HEK293 (cell line): ENCODE results near the gene SCFD2.
A peak's percentile ranks its signal among the peaks of the same experiment; 100 is the strongest.

Experiments
- CTCF ChIA-PET: fragments of 350-600 bp; formaldehyde crosslinking; extraction: SDS; loops from one replicate; lab custom pipeline; 2021; ENCODE audit warnings: antibody characterized with exemption; lab: Yijun Ruan, JAX
- POLR2A ChIA-PET: fragments of 300-600 bp; formaldehyde crosslinking; extraction: SDS; loops from one replicate; lab custom pipeline; 2020; ENCODE audit warnings: antibody characterized with exemption, inconsistent platforms; lab: Yijun Ruan, JAX
- H3K27ac ChIP-seq: fragments of 200-500 bp; sonication (Bioruptor generic); 2 replicates; pipeline ENCODE4 v1.5.1; 2014; ENCODE audit warnings: low read depth, low read length, control low read depth, inconsistent platforms; ENCODE audit errors: extremely low read depth
- H3K36me3 ChIP-seq, 2 experiments: fragments of 200-500 bp in 1 of 2; sonication (Bioruptor generic) in 1 of 2; 1 replicate in 1 of 2; 2 replicates in 1 of 2; pipeline ENCODE4 v1.5.1; 2014 to 2017; ENCODE audit warnings: inconsistent platforms in 2 of 2, low read length in 2 of 2; ENCODE audit not compliant: control insufficient read depth in 2 of 2, insufficient read depth in 1 of 2
- H3K4me1 ChIP-seq: fragments of 200-500 bp; sonication (Bioruptor generic); 2 replicates; pipeline ENCODE4 v1.5.1; 2014; ENCODE audit warnings: mild to moderate bottlenecking, low read length, inconsistent platforms; ENCODE audit not compliant: control insufficient read depth, insufficient read depth
- H3K4me3 ChIP-seq: 2 replicates; pipeline ENCODE4 v1.5.1; 2011; ENCODE audit warnings: low read depth, mild to moderate bottlenecking, control low read depth, low read length, moderate library complexity
- H3K9me3 ChIP-seq: fragments of 200-500 bp; sonication (Bioruptor generic); 2 replicates; pipeline ENCODE4 v1.5.1; 2014; ENCODE audit warnings: low read depth, low read length, inconsistent platforms; ENCODE audit not compliant: control insufficient read depth, insufficient read depth
- OSR2 ChIP-seq: fragments of 450-650 bp; formaldehyde crosslinking; IDR thresholded peaks from 2 replicates; pipeline ENCODE4 v1.5.1; 2016; ENCODE audit warnings: missing biosample characterization, missing genetic modification characterization
- SP3 ChIP-seq: fragments of 450-650 bp; formaldehyde crosslinking; IDR thresholded peaks from 2 replicates; pipeline ENCODE4 v1.5.1; 2016; ENCODE audit warnings: missing biosample characterization, missing genetic modification characterization
- TRIM28 ChIP-seq: IDR thresholded peaks from 2 replicates; pipeline ENCODE4 v1.6.1; 2011; ENCODE audit warnings: low read length, control low read depth, borderline replicate concordance
- ZBTB20 ChIP-seq: fragments of 450-650 bp; formaldehyde crosslinking; IDR thresholded peaks from 2 replicates; pipeline ENCODE4 v1.5.1; 2016; ENCODE audit warnings: missing biosample characterization, missing genetic modification characterization
- ZBTB48 ChIP-seq: fragments of 450-650 bp; formaldehyde crosslinking; IDR thresholded peaks from 2 replicates; pipeline ENCODE4 v1.5.1; 2016; ENCODE audit warnings: missing biosample characterization, missing genetic modification characterization
- ZNF138 ChIP-seq: fragments of 450-650 bp; formaldehyde crosslinking; IDR thresholded peaks from 2 replicates; pipeline ENCODE4 v1.5.1; 2016; ENCODE audit warnings: missing biosample characterization, missing genetic modification characterization, borderline replicate concordance
- ZNF366 ChIP-seq: fragments of 450-650 bp; formaldehyde crosslinking; conservative IDR thresholded peaks from 2 replicates; pipeline ENCODE4 v1.5.1; 2016; ENCODE audit warnings: missing biosample characterization, missing genetic modification characterization
- ZNF391 ChIP-seq: fragments of 450-650 bp; formaldehyde crosslinking; IDR thresholded peaks from 2 replicates; pipeline ENCODE4 v1.5.1; 2016; ENCODE audit warnings: low read depth, missing biosample characterization, missing genetic modification characterization, borderline replicate concordance
- ZNF416 ChIP-seq: fragments of 450-650 bp; formaldehyde crosslinking; IDR thresholded peaks from 2 replicates; pipeline ENCODE4 v1.5.1; 2016; ENCODE audit warnings: missing biosample characterization, missing genetic modification characterization
- ZNF423 ChIP-seq: fragments of 450-650 bp; formaldehyde crosslinking; IDR thresholded peaks from 2 replicates; pipeline ENCODE4 v1.5.1; 2016; ENCODE audit warnings: missing biosample characterization, missing genetic modification characterization
- ZNF426 ChIP-seq: fragments of 450-650 bp; formaldehyde crosslinking; IDR thresholded peaks from 2 replicates; pipeline ENCODE4 v1.5.1; 2017; ENCODE audit warnings: missing biosample characterization, missing genetic modification characterization, mild to moderate bottlenecking, inconsistent platforms, moderate library complexity
- ZNF473 ChIP-seq: fragments of 450-650 bp; formaldehyde crosslinking; IDR thresholded peaks from 2 replicates; pipeline ENCODE4 v1.5.1; 2017; ENCODE audit warnings: missing biosample characterization, missing genetic modification characterization
- ZNF549 ChIP-seq: fragments of 450-650 bp; IDR thresholded peaks from 2 replicates; pipeline ENCODE4 v1.5.1; 2018; ENCODE audit warnings: missing biosample characterization, missing genetic modification characterization, mild to moderate bottlenecking, inconsistent platforms, moderate library complexity
- ZNF626 ChIP-seq: fragments of 450-650 bp; sonication (Bioruptor Pico); formaldehyde crosslinking; IDR thresholded peaks from 2 replicates; pipeline ENCODE4 v1.5.1; 2018; ENCODE audit warnings: missing biosample characterization, missing genetic modification characterization, inconsistent platforms
- ZNF629 ChIP-seq: fragments of 450-650 bp; formaldehyde crosslinking; IDR thresholded peaks from 2 replicates; pipeline ENCODE4 v1.5.1; 2017; ENCODE audit warnings: missing biosample characterization, missing genetic modification characterization
- ZNF660 ChIP-seq: fragments of 450-650 bp; IDR thresholded peaks from 2 replicates; pipeline ENCODE4 v1.5.1; 2018; ENCODE audit warnings: missing biosample characterization, mild to moderate bottlenecking, missing genetic modification characterization
- ZXDB ChIP-seq: fragments of 450-650 bp; formaldehyde crosslinking; IDR thresholded peaks from 2 replicates; pipeline ENCODE4 v1.5.1; 2016; ENCODE audit warnings: missing biosample characterization, missing genetic modification characterization
- TF ChIP-seq, protein P1 (sequence below): fragments of 450-650 bp; formaldehyde crosslinking; IDR thresholded peaks from 2 replicates; pipeline ENCODE4 v1.5.1; 2017; ENCODE audit warnings: missing biosample characterization, missing genetic modification characterization
- TF ChIP-seq, protein P2 (sequence below): fragments of 450-650 bp; formaldehyde crosslinking; IDR thresholded peaks from 2 replicates; pipeline ENCODE4 v1.5.1; 2016; ENCODE audit warnings: missing biosample characterization, missing genetic modification characterization, low read depth
- TF ChIP-seq, protein P3 (sequence below): fragments of 450-650 bp; formaldehyde crosslinking; IDR thresholded peaks from 2 replicates; pipeline ENCODE4 v1.5.1; 2016; ENCODE audit warnings: missing biosample characterization, missing genetic modification characterization
- TF ChIP-seq, protein P4 (sequence below): fragments of 450-650 bp; formaldehyde crosslinking; IDR thresholded peaks from 2 replicates; pipeline ENCODE4 v1.5.1; 2017; ENCODE audit warnings: missing biosample characterization, missing genetic modification characterization

The SCFD2 gene

DNA sequence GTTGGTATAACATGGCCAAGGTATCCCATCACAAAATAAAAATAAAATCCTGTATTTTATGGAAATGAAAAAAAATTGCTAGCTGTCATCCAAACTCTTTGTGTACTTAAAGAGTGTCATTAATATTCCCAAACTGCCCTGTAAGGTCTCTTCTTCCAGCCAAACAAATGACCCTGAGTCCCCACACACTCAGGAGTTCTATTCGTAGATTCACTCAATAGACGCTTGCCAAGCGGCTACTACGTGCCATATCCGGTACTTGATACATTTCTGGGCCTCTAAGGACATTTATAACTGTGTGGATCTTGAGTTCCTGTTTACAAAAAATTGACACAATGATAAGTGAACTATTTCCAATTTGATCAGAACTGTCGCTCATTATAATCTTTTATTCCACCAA is 245.1 kb downstream of the SCFD2 start (continued):
- TF ChIP-seq, protein P1, sequence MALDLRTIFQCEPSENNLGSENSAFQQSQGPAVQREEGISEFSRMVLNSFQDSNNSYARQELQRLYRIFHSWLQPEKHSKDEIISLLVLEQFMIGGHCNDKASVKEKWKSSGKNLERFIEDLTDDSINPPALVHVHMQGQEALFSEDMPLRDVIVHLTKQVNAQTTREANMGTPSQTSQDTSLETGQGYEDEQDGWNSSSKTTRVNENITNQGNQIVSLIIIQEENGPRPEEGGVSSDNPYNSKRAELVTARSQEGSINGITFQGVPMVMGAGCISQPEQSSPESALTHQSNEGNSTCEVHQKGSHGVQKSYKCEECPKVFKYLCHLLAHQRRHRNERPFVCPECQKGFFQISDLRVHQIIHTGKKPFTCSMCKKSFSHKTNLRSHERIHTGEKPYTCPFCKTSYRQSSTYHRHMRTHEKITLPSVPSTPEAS (tag by site-specific recombination): no peak
- TF ChIP-seq, protein P2, sequence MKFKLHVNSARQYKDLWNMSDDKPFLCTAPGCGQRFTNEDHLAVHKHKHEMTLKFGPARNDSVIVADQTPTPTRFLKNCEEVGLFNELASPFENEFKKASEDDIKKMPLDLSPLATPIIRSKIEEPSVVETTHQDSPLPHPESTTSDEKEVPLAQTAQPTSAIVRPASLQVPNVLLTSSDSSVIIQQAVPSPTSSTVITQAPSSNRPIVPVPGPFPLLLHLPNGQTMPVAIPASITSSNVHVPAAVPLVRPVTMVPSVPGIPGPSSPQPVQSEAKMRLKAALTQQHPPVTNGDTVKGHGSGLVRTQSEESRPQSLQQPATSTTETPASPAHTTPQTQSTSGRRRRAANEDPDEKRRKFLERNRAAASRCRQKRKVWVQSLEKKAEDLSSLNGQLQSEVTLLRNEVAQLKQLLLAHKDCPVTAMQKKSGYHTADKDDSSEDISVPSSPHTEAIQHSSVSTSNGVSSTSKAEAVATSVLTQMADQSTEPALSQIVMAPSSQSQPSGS (tag by site-specific recombination): no peak
- TF ChIP-seq ZNF416 (tag by site-specific recombination): no peak
- no peak for TF ChIP-seq SP3
- TF ChIP-seq ZNF138 (tag by site-specific recombination): no peak
- no peak for TF ChIP-seq ZNF473 (tag by site-specific recombination)
- no peak for TF ChIP-seq ZNF366 (tag by site-specific recombination)
- no peak for TF ChIP-seq ZNF626 (tag by site-specific recombination)
- TF ChIP-seq ZBTB20 (tag by site-specific recombination): no peak
- TF ChIP-seq ZNF423: no peak
- no peak for TF ChIP-seq ZNF391 (tag by site-specific recombination)

DNA sequence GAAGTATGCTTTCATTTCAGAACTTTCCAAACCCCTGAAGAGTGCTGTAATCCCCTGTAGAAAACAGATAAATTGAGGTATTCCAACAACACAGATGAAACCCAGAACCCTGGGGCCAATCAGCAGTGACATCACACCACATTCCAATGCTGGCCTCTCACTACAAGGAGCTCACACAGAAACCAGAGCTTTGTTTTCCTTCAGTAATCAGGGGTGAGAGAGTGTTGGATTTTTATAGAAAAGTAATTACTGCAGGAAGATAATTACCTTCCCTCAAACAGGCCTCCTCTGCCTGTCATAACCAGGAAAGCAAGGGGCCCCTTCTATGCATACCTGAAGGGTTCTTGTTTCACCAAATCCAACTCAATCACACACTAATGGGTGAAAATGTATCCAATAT is 246.2 kb downstream of the SCFD2 start:
- Histone ChIP-seq H3K4me1 (no peaks in the 10 kb centered on the region), H3K36me3 (no peaks in the 10 kb centered on the region), H3K9me3 (no peaks in the 10 kb centered on the region), H3K27ac (no peak overlapping the region), H3K4me3 (no peak overlapping the region)
- CTCF ChIA-PET: no interaction called here
- TF ChIP-seq OSR2 (peak; percentile 27; the same call in 1 of the 2 replicates), ZNF366 (tag by site-specific recombination) (peak; percentile 42), ZNF660 (tag by site-specific recombination) (no peak), TRIM28 (no peak), ZBTB48 (tag by site-specific recombination) (no peak), ZNF629 (tag by site-specific recombination) (peak; percentile 46), ZNF426 (no peak), ZNF549 (peak; percentile 57; the same call in 1 of the 2 replicates), ZXDB (tag by site-specific recombination) (0 out of 2 replicates have a peak, but pooled peaks have one; percentile 24)
- TF ChIP-seq, protein P3, sequence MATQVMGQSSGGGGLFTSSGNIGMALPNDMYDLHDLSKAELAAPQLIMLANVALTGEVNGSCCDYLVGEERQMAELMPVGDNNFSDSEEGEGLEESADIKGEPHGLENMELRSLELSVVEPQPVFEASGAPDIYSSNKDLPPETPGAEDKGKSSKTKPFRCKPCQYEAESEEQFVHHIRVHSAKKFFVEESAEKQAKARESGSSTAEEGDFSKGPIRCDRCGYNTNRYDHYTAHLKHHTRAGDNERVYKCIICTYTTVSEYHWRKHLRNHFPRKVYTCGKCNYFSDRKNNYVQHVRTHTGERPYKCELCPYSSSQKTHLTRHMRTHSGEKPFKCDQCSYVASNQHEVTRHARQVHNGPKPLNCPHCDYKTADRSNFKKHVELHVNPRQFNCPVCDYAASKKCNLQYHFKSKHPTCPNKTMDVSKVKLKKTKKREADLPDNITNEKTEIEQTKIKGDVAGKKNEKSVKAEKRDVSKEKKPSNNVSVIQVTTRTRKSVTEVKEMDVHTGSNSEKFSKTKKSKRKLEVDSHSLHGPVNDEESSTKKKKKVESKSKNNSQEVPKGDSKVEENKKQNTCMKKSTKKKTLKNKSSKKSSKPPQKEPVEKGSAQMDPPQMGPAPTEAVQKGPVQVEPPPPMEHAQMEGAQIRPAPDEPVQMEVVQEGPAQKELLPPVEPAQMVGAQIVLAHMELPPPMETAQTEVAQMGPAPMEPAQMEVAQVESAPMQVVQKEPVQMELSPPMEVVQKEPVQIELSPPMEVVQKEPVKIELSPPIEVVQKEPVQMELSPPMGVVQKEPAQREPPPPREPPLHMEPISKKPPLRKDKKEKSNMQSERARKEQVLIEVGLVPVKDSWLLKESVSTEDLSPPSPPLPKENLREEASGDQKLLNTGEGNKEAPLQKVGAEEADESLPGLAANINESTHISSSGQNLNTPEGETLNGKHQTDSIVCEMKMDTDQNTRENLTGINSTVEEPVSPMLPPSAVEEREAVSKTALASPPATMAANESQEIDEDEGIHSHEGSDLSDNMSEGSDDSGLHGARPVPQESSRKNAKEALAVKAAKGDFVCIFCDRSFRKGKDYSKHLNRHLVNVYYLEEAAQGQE (tag by site-specific recombination): no peak
- TF ChIP-seq, protein P4, sequence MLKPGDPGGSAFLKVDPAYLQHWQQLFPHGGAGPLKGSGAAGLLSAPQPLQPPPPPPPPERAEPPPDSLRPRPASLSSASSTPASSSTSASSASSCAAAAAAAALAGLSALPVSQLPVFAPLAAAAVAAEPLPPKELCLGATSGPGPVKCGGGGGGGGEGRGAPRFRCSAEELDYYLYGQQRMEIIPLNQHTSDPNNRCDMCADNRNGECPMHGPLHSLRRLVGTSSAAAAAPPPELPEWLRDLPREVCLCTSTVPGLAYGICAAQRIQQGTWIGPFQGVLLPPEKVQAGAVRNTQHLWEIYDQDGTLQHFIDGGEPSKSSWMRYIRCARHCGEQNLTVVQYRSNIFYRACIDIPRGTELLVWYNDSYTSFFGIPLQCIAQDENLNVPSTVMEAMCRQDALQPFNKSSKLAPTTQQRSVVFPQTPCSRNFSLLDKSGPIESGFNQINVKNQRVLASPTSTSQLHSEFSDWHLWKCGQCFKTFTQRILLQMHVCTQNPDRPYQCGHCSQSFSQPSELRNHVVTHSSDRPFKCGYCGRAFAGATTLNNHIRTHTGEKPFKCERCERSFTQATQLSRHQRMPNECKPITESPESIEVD (tag by site-specific recombination): peak; percentile 76
- POLR2A ChIA-PET: no interaction called here
